HG03159 (cell line): ENCODE results near the gene PHPT1.

ENCODE experiments used
- ATAC-seq: cut with Tn5 transposase; IDR thresholded peaks from one replicate; pipeline ENCODE4 v1.9.1; 2021; ENCODE audit warnings: mild to moderate bottlenecking, moderate library complexity; ENCODE audit not compliant: unreplicated experiment

Gene PHPT1

DNA sequence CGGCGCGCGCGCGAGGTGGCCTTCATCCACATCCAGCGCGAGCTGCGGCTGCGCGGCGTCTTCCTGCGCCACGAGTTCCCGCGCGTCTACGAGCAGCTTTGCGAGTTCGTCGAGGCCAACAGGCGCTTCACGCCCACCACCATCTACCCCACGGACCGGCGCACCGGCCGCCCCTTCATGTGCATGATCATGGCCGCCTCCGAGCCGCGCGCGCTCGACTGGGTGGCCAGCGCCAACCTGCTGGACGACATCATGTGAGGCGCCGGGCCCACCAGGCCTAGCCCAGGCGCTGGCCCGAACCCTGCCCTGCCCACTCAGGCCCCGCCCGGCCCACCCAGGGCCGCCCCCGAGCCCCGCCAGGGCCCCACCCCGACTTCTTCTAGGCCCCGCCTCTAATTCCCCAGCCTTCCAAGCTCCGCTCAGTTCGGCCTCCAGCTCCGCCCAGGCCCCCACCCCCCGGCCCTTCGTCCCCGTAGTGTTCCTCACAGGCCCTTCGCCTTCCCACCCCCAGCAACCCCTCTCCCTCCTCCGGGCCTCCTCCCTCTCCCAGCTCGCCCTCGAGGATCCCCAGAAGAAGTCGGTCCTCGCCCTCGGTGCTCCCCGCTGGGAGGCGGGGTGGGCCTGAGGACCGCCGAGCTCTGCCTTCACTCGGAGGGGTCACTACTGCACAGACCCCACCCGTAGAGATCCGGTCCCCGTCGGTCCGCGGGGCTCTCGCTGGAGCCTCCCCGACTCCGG is 2.0 kb upstream of the PHPT1 start:
- no peak for ATAC-seq

DNA sequence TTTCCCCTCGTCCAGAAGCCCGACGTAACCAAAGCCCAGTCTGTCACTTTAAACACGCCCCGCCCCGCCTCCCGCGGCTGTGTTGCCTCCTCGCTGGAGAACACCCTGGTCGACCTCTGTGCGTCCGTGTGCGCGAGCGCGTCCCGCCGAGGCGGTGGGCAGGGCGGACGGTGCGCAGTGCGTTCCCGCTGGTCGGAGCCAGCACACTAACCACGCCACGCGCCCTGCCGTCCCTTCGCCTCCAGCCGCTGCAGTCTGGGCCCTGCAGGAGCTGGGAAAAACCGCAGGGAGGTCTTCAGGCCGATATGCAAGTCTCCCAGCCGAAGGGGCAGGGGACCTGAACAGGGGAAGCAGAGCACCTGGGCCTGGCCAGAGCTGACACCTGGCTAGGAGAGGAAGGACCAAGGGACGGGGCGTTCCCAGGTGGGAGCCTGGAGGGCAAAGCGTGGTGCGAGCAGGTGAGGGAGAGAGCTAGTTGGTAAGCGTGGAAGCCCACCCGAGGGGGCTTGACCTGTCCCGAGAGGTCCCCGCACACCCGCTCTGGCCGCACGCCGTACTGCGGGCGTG is 1.3 kb upstream of the PHPT1 start:
- ATAC-seq, result no peak

DNA sequence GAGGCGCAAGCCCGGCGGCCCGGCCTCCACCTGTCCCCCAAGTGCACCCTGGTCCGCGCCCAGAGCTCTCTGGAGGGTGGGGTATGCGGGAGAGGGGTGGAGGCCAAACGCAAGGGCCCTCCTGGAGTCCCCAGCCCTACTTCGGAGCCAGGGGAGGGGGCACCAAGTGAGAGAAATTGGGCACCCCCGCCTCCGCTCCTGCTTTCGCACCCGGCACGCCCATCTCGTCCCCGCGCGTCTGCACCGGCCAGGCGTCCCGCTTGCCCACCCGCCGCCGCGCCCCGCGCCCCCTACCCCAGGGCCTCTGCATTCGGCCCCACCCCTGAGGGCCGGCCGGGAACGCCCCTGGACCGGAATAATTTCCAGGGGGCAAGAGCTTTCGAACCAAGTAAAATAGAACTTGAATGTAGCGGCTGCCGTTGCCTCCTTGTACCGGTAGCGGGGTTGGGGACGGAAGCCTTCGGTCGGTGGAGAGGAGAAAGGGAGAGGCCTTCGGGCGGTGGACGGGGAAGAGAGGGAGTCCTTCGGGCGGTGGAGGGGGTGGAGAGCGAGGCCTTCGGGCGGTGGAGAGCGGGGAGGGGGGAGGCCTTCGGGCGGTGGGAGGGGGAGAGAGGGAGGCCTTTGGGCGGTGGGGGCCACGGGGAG is 694 bp upstream of the PHPT1 start:
- ATAC-seq, result no peak

DNA sequence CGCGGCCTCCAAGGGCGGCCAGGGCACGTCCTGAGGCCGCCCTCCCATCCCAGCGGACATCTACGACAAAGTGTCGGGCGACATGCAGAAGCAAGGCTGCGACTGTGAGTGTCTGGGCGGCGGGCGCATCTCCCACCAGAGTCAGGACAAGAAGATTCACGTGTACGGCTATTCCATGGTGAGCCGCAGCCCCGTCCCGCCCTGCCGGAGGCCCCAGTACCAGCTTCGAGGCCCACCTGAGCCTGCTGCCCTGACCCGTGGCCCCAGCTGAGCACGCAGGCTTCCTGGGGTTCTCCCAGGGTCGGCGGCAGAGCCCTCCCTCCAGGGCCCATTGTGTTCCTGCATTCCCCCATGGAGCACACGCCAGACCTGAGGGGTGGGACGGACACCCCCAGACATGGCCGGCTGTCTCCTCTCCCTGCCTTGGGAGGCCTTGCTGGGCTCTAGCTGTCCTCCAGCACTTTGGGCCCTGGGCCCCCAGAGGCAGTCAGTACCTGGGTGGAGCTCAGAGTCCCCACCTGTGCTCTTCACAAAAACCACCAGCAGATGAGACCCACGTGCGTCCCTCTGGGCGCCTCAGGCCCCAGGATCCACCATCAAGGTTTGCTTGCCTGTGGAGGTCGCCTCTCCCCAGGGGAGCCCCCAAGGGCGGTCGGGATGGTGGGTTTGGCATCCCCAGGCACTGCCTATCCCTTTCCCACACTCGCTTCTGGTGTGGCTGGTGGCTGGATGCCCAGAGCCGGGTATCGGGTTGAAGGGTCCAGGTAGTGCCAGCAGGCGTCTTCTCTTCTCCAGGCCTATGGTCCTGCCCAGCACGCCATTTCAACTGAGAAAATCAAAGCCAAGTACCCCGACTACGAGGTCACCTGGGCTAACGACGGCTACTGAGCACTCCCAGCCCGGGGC is 1.0 kb downstream of the PHPT1 start:
- ATAC-seq, result no peak

DNA sequence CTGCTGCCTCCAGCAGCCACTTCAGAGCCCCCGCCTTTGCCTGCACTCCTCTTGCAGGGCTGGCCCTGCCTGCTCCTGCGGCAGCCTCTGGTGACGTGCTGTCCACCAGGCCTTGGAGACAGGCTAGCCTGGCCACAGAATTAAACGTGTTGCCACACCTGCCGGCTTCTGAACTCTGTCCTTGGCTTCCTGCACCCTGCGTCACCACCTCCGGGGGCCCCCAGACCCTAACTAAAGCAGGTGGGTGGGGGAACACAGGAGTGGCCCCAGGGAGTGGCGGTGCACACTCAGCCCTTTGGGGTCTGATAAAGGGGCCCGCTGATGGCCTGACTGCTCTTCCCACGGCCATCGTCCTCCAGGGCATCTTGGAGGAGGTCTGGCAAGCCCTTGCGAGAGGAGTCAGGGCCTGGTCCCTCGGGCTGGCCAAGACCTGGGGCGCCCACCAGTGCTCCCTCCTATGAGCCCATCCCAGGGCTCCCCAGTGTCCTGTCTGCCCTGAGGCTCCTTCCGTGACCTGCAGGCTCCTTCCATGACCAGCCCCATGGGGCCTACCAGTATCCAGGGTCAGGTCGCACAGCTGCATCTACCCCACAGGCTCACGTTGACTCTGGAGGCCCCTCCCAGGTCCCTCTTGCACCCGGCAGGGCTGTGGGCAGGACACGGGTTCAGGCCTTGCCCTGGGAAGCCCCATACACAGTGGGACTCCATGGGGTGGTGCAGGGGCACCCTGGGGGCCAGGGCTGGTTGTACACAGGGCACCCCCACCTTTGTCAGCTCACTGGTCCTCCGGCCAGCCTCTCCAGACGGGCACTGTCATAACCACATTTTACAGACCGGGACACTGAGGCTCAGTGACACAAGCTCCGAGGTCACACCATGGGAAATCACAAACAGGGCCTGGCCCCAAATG is 1.9 kb downstream of the PHPT1 start:
- no peak for ATAC-seq

GRCh38 chr9:136851941-136852663 is 2.9 kb downstream of the PHPT1 start, which contains the start of gene MAMDC4:
MAMDC4 (plus strand) TSS chr9:136852346; CDS start chr9:136852417, 71 bp downstream.
- ATAC-seq, result no peak

DNA sequence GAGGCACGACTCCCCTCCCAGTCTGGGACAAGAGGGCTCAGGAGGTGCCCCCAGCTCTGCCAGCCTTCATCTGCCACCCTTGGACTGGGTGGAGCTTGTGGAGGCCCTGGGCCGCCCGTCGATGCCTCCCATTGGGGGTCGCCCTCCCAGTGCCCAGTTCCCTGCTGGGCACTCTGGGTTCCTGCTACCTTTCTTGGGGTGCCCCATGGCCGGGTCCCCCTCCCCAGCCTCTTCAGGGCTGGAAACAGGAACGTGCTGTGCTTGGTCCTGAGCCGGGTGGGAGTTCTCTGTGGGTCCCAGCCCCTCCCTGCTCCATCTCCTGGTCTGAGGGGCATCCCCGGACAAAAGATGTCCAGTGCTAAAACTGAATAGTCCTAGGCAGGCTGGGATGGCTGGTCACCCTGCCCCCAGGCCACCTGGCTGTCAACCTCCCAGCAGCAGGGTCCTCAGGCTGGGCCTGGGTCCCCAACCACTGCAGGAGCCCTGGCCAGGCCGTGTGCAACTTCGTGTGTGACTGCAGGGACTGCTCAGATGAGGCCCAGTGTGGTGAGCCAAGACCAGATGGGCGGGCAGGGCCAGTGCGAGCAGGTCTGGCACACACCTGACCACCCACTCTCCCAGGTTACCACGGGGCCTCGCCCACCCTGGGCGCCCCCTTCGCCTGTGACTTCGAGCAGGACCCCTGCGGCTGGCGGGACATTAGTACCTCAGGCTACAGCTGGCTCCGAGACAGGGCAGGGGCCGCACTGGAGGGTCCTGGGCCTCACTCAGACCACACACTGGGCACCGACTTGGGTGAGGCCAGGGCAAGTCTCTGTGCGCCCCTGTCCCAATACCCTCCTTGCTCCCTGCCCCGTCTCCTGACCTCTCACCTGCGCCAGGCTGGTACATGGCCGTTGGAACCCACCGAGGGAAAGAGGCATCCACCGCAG is 3.7 kb downstream of the PHPT1 start:
- ATAC-seq, result no peak

DNA sequence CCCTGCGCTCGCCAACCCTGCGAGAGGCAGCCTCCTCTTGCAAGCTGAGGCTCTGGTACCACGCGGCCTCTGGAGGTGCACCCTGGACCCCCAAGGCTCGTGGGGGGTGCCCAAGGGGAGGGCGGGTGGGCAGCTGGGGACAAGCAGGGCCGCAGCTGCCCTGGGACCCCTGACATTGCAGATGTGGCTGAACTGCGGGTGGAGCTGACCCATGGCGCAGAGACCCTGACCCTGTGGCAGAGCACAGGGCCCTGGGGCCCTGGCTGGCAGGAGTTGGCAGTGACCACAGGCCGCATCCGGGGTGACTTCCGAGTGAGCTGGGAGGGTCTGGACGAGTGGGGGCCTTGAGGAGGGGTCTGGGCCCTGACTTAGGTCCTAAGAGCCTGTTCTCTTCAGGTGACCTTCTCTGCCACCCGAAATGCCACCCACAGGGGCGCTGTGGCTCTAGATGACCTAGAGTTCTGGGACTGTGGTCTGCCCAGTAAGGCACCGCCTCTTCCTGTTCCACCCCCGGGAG is 4.4 kb downstream of the PHPT1 start:
- no peak for ATAC-seq

DNA sequence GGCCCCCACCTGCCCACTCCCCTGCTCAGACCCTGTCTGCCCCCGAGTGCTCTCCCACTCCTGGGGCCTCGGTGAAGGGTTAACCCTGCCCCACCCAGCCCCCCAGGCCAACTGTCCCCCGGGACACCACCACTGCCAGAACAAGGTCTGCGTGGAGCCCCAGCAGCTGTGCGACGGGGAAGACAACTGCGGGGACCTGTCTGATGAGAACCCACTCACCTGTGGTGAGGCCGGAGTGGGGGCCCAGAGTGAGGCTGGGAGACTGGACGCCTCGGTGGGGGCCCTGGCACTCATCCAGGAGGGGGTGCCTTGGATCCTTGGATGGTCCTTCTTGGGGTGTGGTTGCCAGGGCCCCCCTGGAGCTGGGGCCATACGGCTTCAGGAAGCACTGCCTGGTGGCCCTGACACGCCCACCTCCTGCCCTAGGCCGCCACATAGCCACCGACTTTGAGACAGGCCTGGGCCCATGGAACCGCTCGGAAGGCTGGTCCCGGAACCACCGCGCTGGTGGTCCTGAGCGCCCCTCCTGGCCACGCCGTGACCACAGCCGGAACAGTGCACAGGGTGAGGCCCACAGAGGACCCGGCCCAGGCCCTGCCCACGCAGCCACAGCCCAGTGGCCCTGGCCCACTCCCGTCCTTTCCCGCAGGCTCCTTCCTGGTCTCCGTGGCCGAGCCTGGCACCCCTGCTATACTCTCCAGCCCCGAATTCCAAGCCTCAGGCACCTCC is 5.1 kb downstream of the PHPT1 start:
- ATAC-seq, result no peak

GRCh38 chr9:136854842-136855460 is 5.7 kb downstream of the PHPT1 start:
- no peak for ATAC-seq

DNA sequence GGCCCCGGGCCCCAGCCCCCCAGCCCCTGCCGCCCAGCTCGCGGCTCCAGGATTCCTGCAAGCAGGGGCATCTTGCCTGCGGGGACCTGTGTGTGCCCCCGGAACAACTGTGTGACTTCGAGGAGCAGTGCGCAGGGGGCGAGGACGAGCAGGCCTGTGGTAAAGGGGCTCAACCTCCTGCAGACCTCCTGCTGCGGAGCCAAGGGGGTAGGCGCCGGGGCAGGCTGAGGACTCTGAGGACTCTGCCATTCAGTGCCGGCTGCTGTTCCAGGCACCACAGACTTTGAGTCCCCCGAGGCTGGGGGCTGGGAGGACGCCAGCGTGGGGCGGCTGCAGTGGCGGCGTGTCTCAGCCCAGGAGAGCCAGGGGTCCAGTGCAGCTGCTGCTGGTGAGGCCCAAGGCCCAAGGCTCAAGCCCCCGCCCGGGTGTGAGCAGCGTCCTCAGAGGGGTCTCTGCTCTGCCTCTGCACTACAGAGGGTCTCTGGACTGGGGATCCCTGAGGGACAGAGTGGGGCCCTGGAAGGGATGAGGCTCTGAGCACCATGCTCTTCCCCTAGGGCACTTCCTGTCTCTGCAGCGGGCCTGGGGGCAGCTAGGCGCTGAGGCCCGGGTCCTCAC is 6.4 kb downstream of the PHPT1 start:
- no peak for ATAC-seq

DNA sequence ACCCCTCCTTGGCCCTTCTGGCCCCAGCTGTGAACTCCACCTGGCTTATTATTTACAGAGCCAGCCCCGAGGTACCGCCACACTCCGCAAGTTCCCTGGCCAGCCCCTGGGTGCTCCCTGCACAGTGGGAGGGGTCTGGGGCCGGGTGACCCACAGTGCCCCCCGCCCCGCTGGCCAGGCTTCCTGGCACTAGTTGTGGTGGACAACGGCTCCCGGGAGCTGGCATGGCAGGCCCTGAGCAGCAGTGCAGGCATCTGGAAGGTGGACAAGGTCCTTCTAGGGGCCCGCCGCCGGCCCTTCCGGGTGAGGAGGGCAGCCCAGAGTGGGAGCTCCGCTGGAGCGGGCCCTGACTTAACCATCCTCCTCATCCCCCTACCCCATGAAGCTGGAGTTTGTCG is 6.9 kb downstream of the PHPT1 start:
- no peak for ATAC-seq

GRCh38 chr9:136856541-136857141 is 7.4 kb downstream of the PHPT1 start:
- no peak for ATAC-seq

GRCh38 chr9:136857166-136857565 is 8.0 kb downstream of the PHPT1 start:
- ATAC-seq, result no peak

- ATAC-seq, result no peak
These were observed 8.6 kb downstream of the PHPT1 start for GRCh38 chr9:136857581-136858412.
